GM19239 (cell line): ENCODE measurements around the gene LAMB4.

Experiments
- DNase-seq: peaks from one replicate; pipeline ENCODE4 v3.0.0; 2011; ENCODE audit warnings: low spot score; ENCODE audit not compliant: insufficient read length
- FAIRE-seq: peaks from 2 replicates; lab custom pipeline; 2011; peaks lifted over from hg19 to GRCh38; lab: Jason Lieb, UNC

The LAMB4 gene

GRCh38 chr7:108130261-108130660, at the start of gene LAMB4:
TSS of gene LAMB4 (minus strand) at chr7:108130361. CDS start at chr7:108123164, 7,197 bp downstream.
- no peak for DNase-seq
- FAIRE-seq, result no peak

GRCh38 chr7:108178398-108178797, 48.2 kb upstream of the LAMB4 start:
- DNase-seq (no peak), FAIRE-seq (no peak)

GRCh38 chr7:108171164-108171563, 41.0 kb upstream of the LAMB4 start:
- no peak for DNase-seq

GRCh38 chr7:108170251-108170650, 40.1 kb upstream of the LAMB4 start:
- DNase-seq, result no peak
- FAIRE-seq, result no peak

More at GRCh38 chr7:108171164-108171563, 41.0 kb upstream of the LAMB4 start:
- FAIRE-seq, result no peak

- DNase-seq (no peak), FAIRE-seq (no peak)
These were observed 37.3 kb upstream of the LAMB4 start for GRCh38 chr7:108167460-108167859.

- FAIRE-seq (no peak), DNase-seq (no peak)
These were observed 36.5 kb upstream of the LAMB4 start for GRCh38 chr7:108166687-108167086.

- FAIRE-seq (no peak), DNase-seq (no peak)
These were observed 35.6 kb upstream of the LAMB4 start for GRCh38 chr7:108165723-108166122.

- DNase-seq, result no peak
- no peak for FAIRE-seq
These were observed 34.8 kb upstream of the LAMB4 start for GRCh38 chr7:108164946-108165345.

GRCh38 chr7:108164342-108164741, 34.2 kb upstream of the LAMB4 start:
- no peak for FAIRE-seq
- DNase-seq, result no peak

- FAIRE-seq (no peak), DNase-seq (no peak)
These were observed 28.6 kb upstream of the LAMB4 start for GRCh38 chr7:108158776-108159175.

GRCh38 chr7:108157606-108158335, 27.6 kb upstream of the LAMB4 start:
- no peak for DNase-seq
- no peak for FAIRE-seq

- FAIRE-seq (no peak), DNase-seq (no peak)
These were observed 26.9 kb upstream of the LAMB4 start for GRCh38 chr7:108156897-108157605.

- no peak for FAIRE-seq
- no peak for DNase-seq
These were observed 22.0 kb upstream of the LAMB4 start for GRCh38 chr7:108152198-108152597.

- DNase-seq, result no peak
- FAIRE-seq, result no peak
These were observed 19.7 kb upstream of the LAMB4 start for GRCh38 chr7:108149908-108150307.

GRCh38 chr7:108149119-108149518, 19.0 kb upstream of the LAMB4 start:
- FAIRE-seq, result no peak
- no peak for DNase-seq

- no peak for DNase-seq
- no peak for FAIRE-seq
These were observed 16.9 kb upstream of the LAMB4 start for GRCh38 chr7:108147031-108147563.

GRCh38 chr7:108146070-108146842, 16.1 kb upstream of the LAMB4 start:
- DNase-seq, result no peak
- FAIRE-seq, result peak; percentile 73

- DNase-seq (no peak), FAIRE-seq (no peak)
These were observed 15.2 kb upstream of the LAMB4 start for GRCh38 chr7:108145401-108145800.

- DNase-seq (no peak), FAIRE-seq (no peak)
These were observed 14.8 kb upstream of the LAMB4 start for GRCh38 chr7:108144931-108145330.

- FAIRE-seq, result no peak
- DNase-seq, result no peak
These were observed 13.7 kb upstream of the LAMB4 start for GRCh38 chr7:108143658-108144420.
